AG04450 (cell line): ENCODE measurements around the gene RCAN1. TPM values are rescaled to one million over a fixed set of nuclear protein-coding genes. Genes with fewer than 3 reads are reported as not detected.

Experiments
- CTCF ChIA-PET: fragments of 300-600, 350-600 bp; formaldehyde crosslinking; extraction: SDS; loops from one replicate; lab custom pipeline; 2022; ENCODE audit warnings: antibody characterized with exemption, inconsistent platforms; lab: Charles Lee
- POLR2A ChIA-PET: fragments of 350-600 bp; formaldehyde crosslinking; extraction: SDS; loops from one replicate; lab custom pipeline; 2021; ENCODE audit warnings: antibody characterized with exemption, inconsistent platforms; lab: Yijun Ruan, JAX
- DNase-seq: peaks from one replicate; pipeline ENCODE4 v3.0.0-alpha.2; 2011; ENCODE audit warnings: low read depth, low spot score
- H3K27ac ChIP-seq: one replicate; pipeline ENCODE4 v1.5.1; 2012; ENCODE audit warnings: low read depth, low read length, control low read depth
- H3K27me3 ChIP-seq: one replicate; pipeline ENCODE4 v1.6.0; 2012; ENCODE audit warnings: low read length; ENCODE audit not compliant: control insufficient read depth, insufficient read depth
- H3K4me3 ChIP-seq: 2 replicates; pipeline ENCODE4 v1.5.1; 2011; ENCODE audit warnings: mild to moderate bottlenecking, low read depth, low read length, control low read depth
- H3K9me3 ChIP-seq: 2 replicates; pipeline ENCODE4 v1.5.1; 2012; ENCODE audit warnings: low read length; ENCODE audit not compliant: control insufficient read depth, insufficient read depth
- CTCF ChIP-seq: IDR thresholded peaks from 2 replicates; pipeline ENCODE4 v1.5.1; 2011; ENCODE audit warnings: low read depth, low read length, control low read depth, inconsistent platforms
- polyA plus RNA-seq: library from polyadenylated mRNA; depleted of rRNA; stranded (reverse); fragments of >200 nt; gene quantifications from 2 replicates; pipeline ENCODE4 v1.2.3, GENCODE V29; 2011

The RCAN1 gene
- polyA plus RNA-seq, 1 experiment: 50.6 TPM

GRCh38 chr21:34518301-34518700 lies 96.6 kb downstream of the RCAN1 start:
- CTCF ChIA-PET: no interaction called here

GRCh38 chr21:34517491-34518245 lies 97.2 kb downstream of the RCAN1 start:
- ChIA-PET POLR2A (interaction anchor here (0.5 to 1.8 kb wide), 2 partner anchors 9 to 29 kb away, joined by 5 to 8 read pairs; no protein-coding TSS in a partner anchor), CTCF (interaction anchor here (3.2 kb wide), 1 partner anchor 85 kb away, joined by 18 read pairs; no protein-coding TSS in a partner anchor)
- no peak overlapping the region for H3K27ac ChIP-seq
- no peak overlapping the region for H3K4me3 ChIP-seq
- H3K27me3 ChIP-seq: no peaks in the 10 kb centered on the region
- TF ChIP-seq CTCF: peak; percentile 26
- no peaks in the 10 kb centered on the region; the same call in 1 of the 2 replicates for H3K9me3 ChIP-seq
- DNase-seq: no peak

More at GRCh38 chr21:34518301-34518700, 96.6 kb downstream of the RCAN1 start:
- peak overlapping the region; percentile 25 for H3K27ac ChIP-seq
- no peaks in the 10 kb centered on the region for H3K27me3 ChIP-seq
- TF ChIP-seq CTCF: no peak
- no peak overlapping the region for H3K4me3 ChIP-seq
- POLR2A ChIA-PET: interaction anchor here (0.5 to 1.8 kb wide), 2 partner anchors 8 to 28 kb away, joined by 5 to 8 read pairs; no protein-coding TSS in a partner anchor
- no peak for DNase-seq
- H3K9me3 ChIP-seq: no peaks in the 10 kb centered on the region; the same call in 1 of the 2 replicates

- ChIA-PET CTCF (interaction anchor here (3.2 kb wide), 1 partner anchor 86 kb away, joined by 18 read pairs; no protein-coding TSS in a partner anchor), POLR2A (interaction anchor here (1.8 kb wide), 1 partner anchor 10 kb away, joined by 8 read pairs; no protein-coding TSS in a partner anchor)
- no peaks in the 10 kb centered on the region; the same call in 1 of the 2 replicates for H3K9me3 ChIP-seq
- TF ChIP-seq CTCF: no peak
- H3K27ac ChIP-seq: no peak overlapping the region
- no peaks in the 10 kb centered on the region for H3K27me3 ChIP-seq
- DNase-seq: no peak
- no peak overlapping the region for H3K4me3 ChIP-seq
Measured at GRCh38 chr21:34517039-34517438, 97.9 kb downstream of the RCAN1 start.

GRCh38 chr21:34514576-34515115 lies 100.3 kb downstream of the RCAN1 start:
- Histone ChIP-seq H3K4me3 (no peak overlapping the region), H3K27me3 (no peaks in the 10 kb centered on the region), H3K27ac (no peak overlapping the region), H3K9me3 (no peaks in the 10 kb centered on the region)
- ChIA-PET CTCF (interaction anchor here (0.9 to 3.2 kb wide), 2 partner anchors 68 to 88 kb away, joined by 3 to 18 read pairs; no protein-coding TSS in a partner anchor), POLR2A (interaction anchor here (1.7 kb wide), 1 partner anchor 11 kb away, joined by 4 read pairs; no protein-coding TSS in a partner anchor)
- TF ChIP-seq CTCF: no peak
- DNase-seq: no peak
